Activated T-helper 1 cell treated with Interleukin-2 at 50 U/mL for 16 hours (primary cell): ENCODE measurements around the gene EHD4.
A peak's percentile ranks its signal among the peaks of the same experiment; 100 is the strongest.

Experiments used
- DNase-seq: peaks from one replicate; pipeline ENCODE4 v3.0.0-alpha.2; 2020; ENCODE audit warnings: low read depth

Gene EHD4

GRCh38 chr15:41936649-41937567 lies 35.4 kb downstream of the EHD4 start:
- DNase-seq, result peak; percentile 66

- no peak for DNase-seq
Observed at GRCh38 chr15:41936155-41936554, 36.2 kb downstream of the EHD4 start.

GRCh38 chr15:41935566-41936020 lies 36.8 kb downstream of the EHD4 start:
- DNase-seq, result no peak

- DNase-seq, result peak; percentile 66
Observed at GRCh38 chr15:41934843-41935242, 37.5 kb downstream of the EHD4 start.

- no peak for DNase-seq
Observed at GRCh38 chr15:41933771-41934170, 38.6 kb downstream of the EHD4 start.

- DNase-seq, result no peak
Observed at GRCh38 chr15:41933326-41933725, 39.0 kb downstream of the EHD4 start.

- DNase-seq, result no peak
Observed at GRCh38 chr15:41932511-41933289, 39.7 kb downstream of the EHD4 start.

- DNase-seq, result no peak
Observed at GRCh38 chr15:41932101-41932500, 40.3 kb downstream of the EHD4 start.

- DNase-seq, result no peak
Observed at GRCh38 chr15:41930867-41931222, 41.5 kb downstream of the EHD4 start.

GRCh38 chr15:41930221-41930866 lies 42.0 kb downstream of the EHD4 start:
- no peak for DNase-seq

- no peak for DNase-seq
Observed at GRCh38 chr15:41928637-41929620, 43.4 kb downstream of the EHD4 start.

GRCh38 chr15:41928100-41928499 lies 44.3 kb downstream of the EHD4 start:
- no peak for DNase-seq

GRCh38 chr15:41927536-41927935 lies 44.8 kb downstream of the EHD4 start:
- DNase-seq, result no peak

GRCh38 chr15:41926185-41927056 lies 45.9 kb downstream of the EHD4 start:
- no peak for DNase-seq

- no peak for DNase-seq
Observed at GRCh38 chr15:41925086-41925608, 47.2 kb downstream of the EHD4 start.

GRCh38 chr15:41923401-41923997 lies 48.9 kb downstream of the EHD4 start:
- DNase-seq, result no peak

GRCh38 chr15:41922353-41922752 lies 50.0 kb downstream of the EHD4 start:
- no peak for DNase-seq

GRCh38 chr15:41921639-41922038 lies 50.7 kb downstream of the EHD4 start:
- DNase-seq, result no peak

- DNase-seq, result no peak
Observed at GRCh38 chr15:41921167-41921566, 51.2 kb downstream of the EHD4 start.
